HepG2 (cell line): ENCODE results near the gene MIER2. TPM values are rescaled to one million over a fixed set of nuclear protein-coding genes. Genes with fewer than 3 reads are reported as not detected.

Source experiments
- CSRNP2 ChIP-seq: sonication (generic); formaldehyde crosslinking; conservative IDR thresholded peaks from 2 replicates; pipeline ENCODE4 v1.8.0; 2022; ENCODE audit warnings: low read depth, missing genetic modification reagents
- FOXJ3 ChIP-seq: sonication (generic); formaldehyde crosslinking; IDR thresholded peaks from 2 replicates; pipeline ENCODE4 v1.4.0; 2020; ENCODE audit warnings: missing genetic modification reagents, mild to moderate bottlenecking, borderline replicate concordance
- FOXO1 ChIP-seq: sonication (generic); formaldehyde crosslinking; IDR thresholded peaks from 2 replicates; pipeline ENCODE4 v1.4.0; 2020; ENCODE audit warnings: missing genetic modification reagents
- HINFP ChIP-seq: sonication (generic); formaldehyde crosslinking; IDR thresholded peaks from 2 replicates; pipeline ENCODE4 v1.4.0; 2020; ENCODE audit warnings: low read depth, mild to moderate bottlenecking, missing genetic modification reagents
- HOXA5 ChIP-seq: sonication (generic); formaldehyde crosslinking; IDR thresholded peaks from 2 replicates; pipeline ENCODE4 v1.4.0; 2020; ENCODE audit warnings: missing genetic modification reagents
- MAX ChIP-seq: IDR thresholded peaks from 2 replicates; pipeline ENCODE4 v1.6.1; 2012; ENCODE audit warnings: inconsistent platforms
- MBNL3 ChIP-seq: fragments of 250-450 bp; sonication (Bioruptor Pico); conservative IDR thresholded peaks from 2 replicates; pipeline ENCODE4 v1.8.0; 2022; ENCODE audit warnings: mild to moderate bottlenecking, inconsistent platforms
- MXD4 ChIP-seq: IDR thresholded peaks from 2 replicates; pipeline ENCODE4 v1.6.1; 2016; ENCODE audit warnings: mild to moderate bottlenecking, missing biosample characterization, missing genetic modification reagents
- POLR2AphosphoS5 ChIP-seq: IDR thresholded peaks from 2 replicates; pipeline ENCODE4 v1.6.1; 2012; ENCODE audit warnings: low read depth, low read length
- PRDM15 ChIP-seq: sonication (generic); formaldehyde crosslinking; IDR thresholded peaks from 2 replicates; pipeline ENCODE4 v1.4.0; 2020; ENCODE audit warnings: missing genetic modification reagents
- PRDM4 ChIP-seq: sonication (generic); formaldehyde crosslinking; IDR thresholded peaks from 2 replicates; pipeline ENCODE4 v1.9.0; 2021; ENCODE audit warnings: missing genetic modification reagents, borderline replicate concordance
- ZNF180 ChIP-seq: sonication (generic); formaldehyde crosslinking; IDR thresholded peaks from 2 replicates; pipeline ENCODE4 v1.4.0; 2020; ENCODE audit warnings: low read depth, missing genetic modification reagents, borderline replicate concordance
- ZNF3 ChIP-seq: IDR thresholded peaks from 2 replicates; pipeline ENCODE4 v1.7.0; 2017; ENCODE audit warnings: inconsistent platforms
- ZNF550 ChIP-seq: sonication (generic); formaldehyde crosslinking; IDR thresholded peaks from 2 replicates; pipeline ENCODE4 v1.4.0; 2020; ENCODE audit warnings: mild to moderate bottlenecking, missing genetic modification reagents, borderline replicate concordance
- ZNF780A ChIP-seq: sonication (generic); formaldehyde crosslinking; IDR thresholded peaks from 2 replicates; pipeline ENCODE4 v1.8.0; 2022; ENCODE audit warnings: mild to moderate bottlenecking, missing genetic modification reagents, moderate library complexity
- ZXDC ChIP-seq: sonication (generic); formaldehyde crosslinking; IDR thresholded peaks from 2 replicates; pipeline ENCODE4 v1.5.0; 2020; ENCODE audit warnings: mild to moderate bottlenecking, missing genetic modification reagents
- polyA plus RNA-seq, 8 experiments: library from polyadenylated mRNA; depleted of rRNA in 3 of 8; stranded (reverse) in 7 of 8; unstranded in 1 of 8; fragments of >200 nt; fragmentation: Illumina TruSeq in 4 of 8; extraction: Trizol in 4 of 8; gene quantifications; 2 replicates each; pipeline versions ENCODE4 v1.2.1 to v1.2.3, GENCODE V29; 2011 to 2016; ENCODE audit warnings: low read depth in 4 of 8, missing spikeins in 1 of 8, mixed read lengths in 1 of 8; ENCODE audit not compliant: insufficient read depth in 1 of 8
- total RNA-seq, 5 experiments: library from RNA; depleted of rRNA; stranded (reverse); fragments of >200 nt; fragmentation: Illumina TruSeq; extraction: Trizol; gene quantifications; 2 replicates each; pipeline ENCODE4 v1.2.3, GENCODE V29; 2016; ENCODE audit warnings: low read depth in 1 of 5

The MIER2 gene
- total and polyA plus RNA-seq, 2 of the 13 experiments (the other 11 are each of a cell fraction or from before 2014, with no cell fraction given), result 9.6 to 25.7 TPM

- TF ChIP-seq CSRNP2, result no peak
- peak; percentile 61; the same call in 1 of the 2 replicates for TF ChIP-seq FOXO1
- TF ChIP-seq HINFP, result no peak
- no peak for TF ChIP-seq ZNF180 (CRISPR knock-in tag)
- TF ChIP-seq FOXJ3 (CRISPR knock-in tag), result 0 out of 2 replicates have a peak, but pooled peaks have one; percentile 20
- TF ChIP-seq PRDM15, result no peak
- TF ChIP-seq ZXDC (CRISPR knock-in tag), result no peak
- no peak for TF ChIP-seq MXD4 (CRISPR knock-in tag)
- TF ChIP-seq ZNF780A, result no peak
- no peak for TF ChIP-seq MAX
- no peak for TF ChIP-seq HOXA5
- TF ChIP-seq MBNL3 (CRISPR knock-in tag), result no peak
- no peak for TF ChIP-seq POLR2AphosphoS5
- no peak for TF ChIP-seq ZNF550 (CRISPR knock-in tag)
- no peak for TF ChIP-seq ZNF3 (CRISPR knock-in tag)
- TF ChIP-seq PRDM4 (CRISPR knock-in tag), result no peak
Measured at GRCh38 chr19:341386-342127, 3.0 kb downstream of the MIER2 start (continued).
